Measurements from ENCODE around the gene SV2A.
"Not testable (repeated sequence)": the region's sequence is repeated elsewhere in the genome, so short reads cannot be mapped to it uniquely, and the experiment has no call there.

Gene SV2A, protein sequence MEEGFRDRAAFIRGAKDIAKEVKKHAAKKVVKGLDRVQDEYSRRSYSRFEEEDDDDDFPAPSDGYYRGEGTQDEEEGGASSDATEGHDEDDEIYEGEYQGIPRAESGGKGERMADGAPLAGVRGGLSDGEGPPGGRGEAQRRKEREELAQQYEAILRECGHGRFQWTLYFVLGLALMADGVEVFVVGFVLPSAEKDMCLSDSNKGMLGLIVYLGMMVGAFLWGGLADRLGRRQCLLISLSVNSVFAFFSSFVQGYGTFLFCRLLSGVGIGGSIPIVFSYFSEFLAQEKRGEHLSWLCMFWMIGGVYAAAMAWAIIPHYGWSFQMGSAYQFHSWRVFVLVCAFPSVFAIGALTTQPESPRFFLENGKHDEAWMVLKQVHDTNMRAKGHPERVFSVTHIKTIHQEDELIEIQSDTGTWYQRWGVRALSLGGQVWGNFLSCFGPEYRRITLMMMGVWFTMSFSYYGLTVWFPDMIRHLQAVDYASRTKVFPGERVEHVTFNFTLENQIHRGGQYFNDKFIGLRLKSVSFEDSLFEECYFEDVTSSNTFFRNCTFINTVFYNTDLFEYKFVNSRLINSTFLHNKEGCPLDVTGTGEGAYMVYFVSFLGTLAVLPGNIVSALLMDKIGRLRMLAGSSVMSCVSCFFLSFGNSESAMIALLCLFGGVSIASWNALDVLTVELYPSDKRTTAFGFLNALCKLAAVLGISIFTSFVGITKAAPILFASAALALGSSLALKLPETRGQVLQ

DNA sequence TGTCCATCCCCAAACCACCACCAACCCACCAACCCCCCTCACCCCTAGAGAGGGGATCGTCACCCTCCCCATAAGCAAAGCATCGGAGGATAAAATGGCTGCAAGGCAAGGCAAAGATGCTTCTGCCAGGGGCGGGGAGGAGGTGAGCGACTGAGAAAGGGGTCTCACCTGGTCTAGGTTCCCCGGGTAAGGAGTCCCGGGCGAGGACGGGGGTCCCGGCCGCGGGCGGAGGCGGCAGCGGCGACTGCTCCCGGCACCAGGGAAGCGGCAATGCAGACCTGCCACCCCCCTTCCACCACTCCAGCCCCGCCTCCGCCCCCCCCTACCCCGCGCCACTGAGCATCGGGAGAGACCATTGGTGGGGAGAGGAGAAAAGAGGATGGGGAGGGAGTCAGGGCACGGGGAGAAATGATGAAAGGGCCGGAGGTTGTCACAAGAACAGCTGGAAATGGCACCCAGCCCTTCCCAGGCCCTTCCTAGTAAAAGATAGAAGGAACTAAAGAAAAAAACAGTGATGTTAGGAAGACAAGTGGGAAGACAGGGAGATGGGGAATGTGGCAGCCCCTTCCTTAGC is at the start of gene SV2A:
Gene SV2A (minus strand): TSS at position 274 of the 574 bp plus-strand sequence. CDS start 4,004 bp downstream, outside the sequence.
- DNase-seq (ENCODE audit: low spot score) = peak; percentile 47

DNA sequence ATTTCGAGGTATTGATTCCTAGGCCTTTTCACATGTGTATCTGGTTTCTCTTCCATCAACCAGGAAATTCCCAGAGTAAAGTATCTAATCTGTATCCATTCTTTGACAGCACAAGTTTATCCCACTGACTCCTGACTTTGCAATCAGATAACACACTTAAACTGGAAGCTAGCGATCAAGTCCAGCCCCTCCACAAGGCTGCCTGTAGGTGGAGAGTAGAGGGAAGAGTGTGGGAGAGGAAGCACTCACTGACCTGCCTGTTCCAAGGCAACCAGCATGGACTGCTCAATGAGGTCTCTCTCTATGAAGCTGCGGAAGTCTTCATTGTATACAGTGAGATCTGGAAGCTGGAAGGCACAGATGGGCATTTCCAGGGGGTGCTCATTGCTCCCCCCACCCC is 49.4 kb upstream of the SV2A start:
- DNase-seq (ENCODE audit: low spot score) = no peak

DNA sequence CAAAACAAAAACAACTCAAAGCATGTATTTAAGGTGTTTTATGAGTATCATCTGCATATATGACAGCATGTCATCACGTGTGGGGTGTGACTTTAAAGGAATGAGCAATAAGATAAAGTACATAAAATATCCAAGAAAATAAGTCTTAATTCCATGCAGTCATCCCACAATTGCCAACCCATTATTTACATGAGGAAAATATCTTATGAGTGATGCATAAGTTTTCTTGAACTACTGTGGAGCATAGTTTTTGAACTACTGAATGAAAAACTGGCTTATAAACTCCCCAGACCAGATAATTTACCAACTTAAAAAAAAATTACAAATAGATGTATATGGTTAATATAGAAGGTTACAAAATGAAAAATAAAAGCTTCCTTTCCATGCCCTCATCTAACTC is 48.8 kb upstream of the SV2A start:
- DNase-seq (ENCODE audit: low spot score) = no peak

DNA sequence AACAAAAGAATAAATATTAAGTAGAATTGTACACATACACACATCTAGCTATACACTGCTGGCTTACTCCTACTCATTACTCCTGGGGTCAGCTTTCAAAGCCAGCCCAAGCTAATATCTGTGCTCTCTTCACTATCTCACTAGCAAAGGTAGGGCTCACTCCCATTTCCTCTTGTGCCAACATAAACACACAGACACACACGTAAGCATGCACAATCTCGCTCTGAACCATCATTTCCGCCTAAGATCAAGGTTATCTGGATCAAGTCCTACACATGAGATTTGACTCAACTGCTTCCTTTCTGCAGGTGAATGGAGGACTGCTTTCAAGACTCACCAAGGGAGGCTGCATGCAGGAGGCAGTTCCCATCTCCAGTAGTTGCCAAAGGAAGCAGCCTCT is 47.8 kb upstream of the SV2A start:
- no peak for DNase-seq (ENCODE audit: low spot score)

DNA sequence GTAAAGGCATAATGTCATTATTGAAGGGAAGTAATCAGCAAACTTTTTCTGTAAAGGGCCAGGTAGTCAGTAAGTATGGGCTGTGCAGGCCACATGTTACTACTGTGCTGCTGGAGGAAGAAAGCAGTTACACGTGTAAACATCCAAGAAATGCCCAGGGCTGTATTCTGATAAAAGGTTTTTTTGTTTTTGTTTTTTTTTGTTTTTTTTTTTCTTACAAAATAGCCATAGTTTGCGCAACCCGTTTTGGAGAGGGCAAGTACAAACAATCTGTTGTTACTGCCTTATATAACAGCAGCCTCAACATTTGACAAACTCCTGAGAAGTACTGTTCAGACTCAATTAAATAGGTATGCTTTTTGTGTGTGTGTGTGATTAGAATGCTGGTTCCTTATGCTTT is 45.7 kb upstream of the SV2A start:
- DNase-seq (ENCODE audit: low spot score) = no peak

DNA sequence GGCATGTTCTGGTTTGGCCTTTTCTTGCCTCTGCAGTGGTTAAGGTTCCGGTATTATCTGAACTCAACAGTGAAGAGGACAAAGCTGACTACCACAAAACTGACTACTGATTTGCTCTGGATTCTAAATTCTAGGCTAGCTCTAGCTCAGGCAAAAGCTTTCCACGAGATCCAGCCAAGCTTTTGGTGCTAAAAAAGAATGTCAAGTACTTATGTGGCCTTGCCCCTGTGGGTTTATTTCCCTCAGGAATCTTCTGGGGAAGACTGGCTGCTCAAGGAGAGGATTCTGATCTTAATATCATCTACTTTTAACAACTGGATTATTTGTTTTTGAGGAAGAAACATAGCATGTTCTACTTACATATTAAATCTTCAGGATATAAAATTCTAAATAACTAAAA is 45.1 kb upstream of the SV2A start:
- DNase-seq (ENCODE audit: low spot score) = no peak

DNA sequence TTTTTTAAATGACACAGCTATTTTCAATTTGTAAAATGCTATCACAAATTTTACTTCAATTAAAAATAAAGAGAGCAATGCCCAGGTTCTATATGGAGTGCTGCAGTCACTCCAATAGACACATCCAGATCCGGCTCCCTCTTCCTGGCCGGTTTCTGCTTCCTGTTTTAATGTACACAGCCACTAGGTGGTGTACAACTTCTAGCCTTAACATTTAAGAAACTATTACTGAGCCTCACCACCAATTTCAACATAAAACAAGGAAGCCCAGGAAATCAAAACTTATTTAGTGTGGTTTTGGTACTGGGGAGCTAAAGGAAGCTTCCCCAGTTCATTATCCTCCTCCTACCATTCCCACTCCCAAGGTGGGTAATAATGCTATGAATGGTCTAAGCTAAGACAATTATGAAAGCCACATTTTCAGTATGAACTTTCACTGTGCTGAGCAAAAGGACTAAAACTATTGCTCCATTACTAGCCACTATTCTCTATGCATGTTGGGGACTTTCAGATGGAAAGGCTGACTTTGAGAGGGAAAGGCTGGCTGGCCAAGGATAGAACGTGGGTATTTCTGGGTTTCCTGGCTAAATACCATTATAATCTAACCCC is 44.5 kb upstream of the SV2A start:
- peak; percentile 38 for DNase-seq (ENCODE audit: low spot score)

DNA sequence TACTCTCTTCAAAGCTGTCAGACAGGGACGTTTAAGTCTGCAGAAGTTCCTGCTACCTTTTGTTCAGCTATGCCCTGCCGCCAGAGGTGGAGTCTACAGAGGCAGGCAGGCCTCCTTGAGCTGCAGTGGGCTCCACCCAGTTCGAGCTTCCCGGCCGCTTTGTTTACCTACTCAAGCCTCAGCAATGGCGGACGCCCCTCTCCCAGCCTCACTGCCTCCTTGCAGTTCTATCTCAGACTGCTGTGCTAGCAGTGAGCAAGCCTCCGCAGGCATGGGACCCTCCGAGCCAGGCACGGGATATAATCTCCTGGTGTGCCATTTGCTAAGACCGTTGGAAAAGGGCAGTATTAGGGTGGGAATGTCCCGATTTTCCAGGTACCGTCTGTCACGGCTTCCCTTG is 39.9 kb upstream of the SV2A start:
- DNase-seq (ENCODE audit: low spot score) = not testable (repeated sequence)

DNA sequence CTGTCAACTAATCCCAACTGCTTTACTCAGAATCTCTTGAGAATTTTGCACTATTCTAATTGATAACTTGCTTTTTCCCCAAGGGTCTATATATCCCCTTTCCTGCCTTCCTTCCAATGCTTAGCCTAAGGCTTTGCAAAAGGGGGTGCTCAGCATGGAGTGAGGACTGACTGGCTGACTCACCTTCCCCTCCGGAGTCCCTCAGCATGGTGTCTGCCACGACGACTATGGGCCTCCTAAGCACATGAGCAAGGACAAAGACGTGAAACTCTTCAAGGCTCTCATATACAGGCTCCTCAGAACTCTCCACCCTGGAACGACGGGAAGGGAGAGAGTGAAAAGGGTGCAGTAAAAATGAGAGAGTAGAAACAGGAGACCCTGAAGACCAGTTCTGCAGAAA is 32.3 kb upstream of the SV2A start:
- no peak for DNase-seq (ENCODE audit: low spot score)

DNA sequence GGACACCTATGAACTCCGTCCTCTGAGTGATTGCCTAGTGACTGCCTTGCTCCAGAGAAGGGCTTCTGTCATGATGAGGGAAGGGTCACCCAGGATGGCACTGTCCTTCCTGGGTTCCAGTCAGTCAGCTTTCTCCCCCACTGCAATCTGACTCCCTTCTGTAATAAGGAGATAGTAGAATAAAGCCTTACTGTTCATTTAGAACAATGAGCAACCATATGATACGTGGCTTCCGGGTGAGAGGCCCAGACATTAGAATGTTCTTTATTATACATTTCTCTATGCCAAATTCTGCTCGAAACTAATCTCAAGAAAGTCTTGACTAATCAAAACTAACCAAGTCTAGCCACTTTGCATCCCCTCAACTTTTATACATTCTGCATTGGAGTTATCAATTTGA is 27.6 kb upstream of the SV2A start:
- no peak for DNase-seq (ENCODE audit: low spot score)

DNA sequence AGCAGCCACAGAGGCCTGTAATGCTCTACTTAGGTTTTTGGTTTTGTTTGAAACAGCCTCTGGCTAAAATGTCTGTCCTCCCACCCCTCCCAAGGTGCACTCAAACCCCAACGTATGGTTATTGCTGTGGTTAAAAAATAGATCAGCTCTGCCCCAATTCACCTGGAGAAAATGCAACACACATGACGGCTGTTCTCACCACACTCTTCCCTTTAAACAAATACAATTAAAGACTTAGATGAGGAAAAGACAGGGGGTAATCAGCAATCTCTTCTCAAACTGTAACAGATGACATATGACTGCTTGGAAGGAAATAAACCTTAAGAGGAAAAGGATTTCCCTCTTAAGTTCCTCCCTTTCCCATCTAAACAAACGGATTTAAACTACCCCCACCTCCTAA is 25.2 kb upstream of the SV2A start:
- DNase-seq (ENCODE audit: low spot score) = no peak

DNA sequence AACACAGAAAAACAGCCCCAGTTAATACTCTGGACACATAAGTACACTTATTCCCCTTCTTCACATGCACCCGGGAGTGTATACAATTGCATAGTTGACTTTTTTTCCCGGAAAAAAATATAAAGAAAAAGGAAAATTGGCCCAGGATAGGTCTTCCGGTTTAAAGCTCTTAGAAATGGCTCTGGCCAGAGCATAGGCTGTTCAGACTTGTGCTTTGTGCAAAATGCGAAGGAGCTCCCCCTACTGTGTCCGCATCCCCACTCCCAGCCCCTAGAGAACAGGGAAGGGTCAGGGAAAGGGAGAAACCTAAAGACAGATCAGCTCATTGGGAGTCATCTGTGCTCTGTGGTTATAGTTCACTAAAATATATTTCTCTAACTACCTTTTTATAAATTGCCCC is 24.6 kb upstream of the SV2A start:
- DNase-seq (ENCODE audit: low spot score) = peak; percentile 39

DNA sequence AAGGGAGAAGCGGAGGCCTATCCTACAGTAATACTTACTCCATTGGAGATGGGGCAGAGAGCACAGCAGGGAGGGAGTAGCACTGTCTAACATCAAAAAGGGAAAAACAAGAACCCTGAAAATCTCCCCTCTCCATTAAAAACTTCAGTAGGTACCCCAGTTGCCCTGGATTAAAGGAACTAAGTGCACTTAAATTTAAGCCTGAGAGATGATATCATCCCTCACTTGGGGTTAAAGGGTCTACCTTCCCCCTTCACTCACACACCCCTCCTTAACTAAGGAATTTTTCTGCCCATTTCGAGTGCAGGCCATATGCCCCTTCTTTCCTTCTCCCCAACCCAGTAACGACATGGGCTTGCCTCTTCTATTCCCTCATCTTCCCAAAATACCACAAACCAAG is 22.8 kb upstream of the SV2A start:
- no peak for DNase-seq (ENCODE audit: low spot score)

DNA sequence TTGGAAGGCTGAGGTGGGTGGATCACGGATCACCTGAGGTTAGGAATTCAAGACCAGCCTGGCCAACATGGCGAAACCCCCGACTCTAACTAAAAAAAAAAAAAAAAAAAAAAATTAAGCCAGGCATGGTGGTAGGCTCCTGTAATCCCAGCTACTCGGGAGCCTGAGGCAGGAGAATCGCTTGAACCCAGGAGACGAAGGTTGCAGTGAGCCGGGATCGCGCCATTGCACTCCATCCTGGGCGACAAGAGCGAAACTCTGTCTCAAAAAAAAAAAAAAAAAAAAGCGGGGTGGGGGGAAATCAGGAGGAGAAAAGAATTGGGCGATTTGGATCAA is 21.0 kb upstream of the SV2A start:
- DNase-seq (ENCODE audit: low spot score) = not testable (repeated sequence)

DNA sequence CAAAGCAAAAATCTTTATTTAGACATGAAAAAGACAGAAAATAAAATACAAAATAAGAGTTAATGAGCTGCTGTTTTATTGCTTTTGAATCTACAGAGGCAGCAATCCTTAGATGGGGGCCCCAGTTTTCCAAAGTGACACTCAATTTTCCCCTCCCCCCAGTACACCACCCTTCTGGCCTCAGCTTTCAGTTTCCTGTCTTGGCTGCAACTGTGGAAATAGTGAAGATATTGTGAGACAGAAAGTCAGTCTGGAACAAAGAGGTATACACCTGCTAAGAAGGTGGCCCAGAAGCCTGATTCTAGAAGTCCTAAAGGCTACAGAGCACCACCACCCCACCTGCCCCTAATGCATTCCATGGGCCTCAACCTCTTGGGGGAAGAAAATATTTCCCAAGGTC is 20.1 kb upstream of the SV2A start:
- no peak for DNase-seq (ENCODE audit: low spot score)

DNA sequence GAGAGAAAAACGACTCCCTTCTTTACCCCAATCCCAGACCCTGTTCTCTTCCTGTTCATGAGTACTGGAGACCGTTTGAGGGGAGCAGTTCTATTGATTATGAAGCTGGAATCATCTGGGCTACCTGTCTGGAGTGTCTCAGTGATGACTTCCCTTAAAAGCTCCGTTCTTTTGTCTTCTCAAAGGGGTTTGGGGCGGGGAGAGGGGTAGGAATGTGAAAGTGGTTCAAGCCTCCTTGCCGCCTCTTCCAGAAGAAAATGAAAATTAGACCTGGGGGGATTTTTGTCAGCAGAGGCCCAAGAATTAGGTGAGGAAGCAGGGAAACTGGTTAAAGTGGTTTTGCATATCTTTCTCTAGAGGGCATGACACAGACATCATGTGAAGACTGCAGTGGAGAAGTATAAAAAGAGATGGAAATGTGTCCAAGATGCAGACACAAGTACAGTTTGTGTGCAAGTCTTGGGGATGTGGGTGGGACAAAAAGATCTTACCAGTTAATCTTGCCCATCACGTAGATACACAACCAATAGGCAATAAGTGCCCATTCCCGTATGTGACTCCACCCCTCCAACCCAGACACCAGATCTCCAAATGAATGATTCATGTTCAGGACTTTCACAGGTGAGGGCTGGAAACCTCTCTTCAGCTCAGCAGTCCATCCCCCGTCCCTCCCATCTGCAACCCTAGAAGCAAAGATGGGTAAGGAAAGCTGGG is 19.5 kb upstream of the SV2A start:
- peak; percentile 37 for DNase-seq (ENCODE audit: low spot score)

DNA sequence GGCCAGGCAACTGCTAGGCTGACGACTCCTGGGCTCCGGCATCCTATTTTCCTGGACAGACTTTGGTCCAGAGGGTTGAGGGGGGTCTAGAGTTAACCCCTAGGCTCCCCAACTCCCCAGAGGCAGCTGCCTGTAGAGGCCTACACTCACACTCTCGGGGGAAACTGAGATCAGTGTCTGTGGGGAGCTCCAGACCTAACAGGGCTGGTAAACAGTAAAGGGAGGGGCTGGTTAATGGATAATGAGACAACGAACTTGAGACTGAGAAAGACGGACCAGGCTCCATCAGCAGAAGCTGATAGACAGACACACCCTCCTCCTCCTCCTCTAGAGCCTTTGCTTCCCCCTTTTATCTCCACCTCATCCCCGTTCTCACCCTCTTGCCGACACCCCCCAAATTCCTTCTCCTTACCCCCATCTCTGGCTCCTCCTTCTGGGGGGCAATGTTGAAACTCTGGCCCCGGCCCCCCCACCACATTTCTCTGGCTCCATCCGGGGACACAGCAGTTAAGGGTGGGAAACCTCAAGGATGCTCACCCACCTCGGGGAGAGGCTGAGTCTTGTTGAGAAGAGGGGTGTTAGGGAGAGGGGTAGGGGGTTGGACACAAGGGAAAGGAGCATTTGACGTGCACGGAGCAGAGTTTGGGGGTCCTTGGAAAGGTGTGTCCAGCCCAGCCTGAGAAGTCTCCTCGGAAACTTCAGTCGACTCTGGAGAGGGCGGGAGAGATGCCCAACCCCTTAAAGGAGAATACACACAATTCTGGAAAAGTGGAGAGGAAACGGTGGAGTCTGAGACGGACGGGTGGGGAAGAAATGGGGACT is 18.7 kb upstream of the SV2A start, which contains the start of gene MTMR11:
Gene MTMR11 (minus strand): TSS at position 710 of the 822 bp plus-strand sequence. CDS start 232 bp downstream, at position 478.
- DNase-seq (ENCODE audit: low spot score) = no peak

DNA sequence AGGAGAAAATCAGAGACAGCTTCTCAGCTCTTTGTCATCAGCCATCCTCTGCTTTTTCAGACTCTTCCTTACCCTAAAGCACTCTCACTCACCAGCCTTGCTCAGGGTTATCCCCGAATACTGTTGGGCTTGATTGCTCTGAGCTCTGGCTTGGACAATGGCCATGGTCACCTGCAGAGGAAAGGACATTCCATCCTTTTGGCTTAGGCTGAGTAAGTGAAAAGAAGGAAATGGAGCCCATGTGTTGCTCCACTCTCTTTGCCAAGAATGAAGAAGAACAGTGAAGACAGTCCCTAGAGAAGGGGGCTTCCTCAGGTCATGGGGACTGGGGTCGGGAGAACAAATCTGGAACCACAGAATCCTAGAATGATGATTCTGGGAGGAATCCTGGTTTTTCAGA is 16.7 kb upstream of the SV2A start:
- no peak for DNase-seq (ENCODE audit: low spot score)

DNA sequence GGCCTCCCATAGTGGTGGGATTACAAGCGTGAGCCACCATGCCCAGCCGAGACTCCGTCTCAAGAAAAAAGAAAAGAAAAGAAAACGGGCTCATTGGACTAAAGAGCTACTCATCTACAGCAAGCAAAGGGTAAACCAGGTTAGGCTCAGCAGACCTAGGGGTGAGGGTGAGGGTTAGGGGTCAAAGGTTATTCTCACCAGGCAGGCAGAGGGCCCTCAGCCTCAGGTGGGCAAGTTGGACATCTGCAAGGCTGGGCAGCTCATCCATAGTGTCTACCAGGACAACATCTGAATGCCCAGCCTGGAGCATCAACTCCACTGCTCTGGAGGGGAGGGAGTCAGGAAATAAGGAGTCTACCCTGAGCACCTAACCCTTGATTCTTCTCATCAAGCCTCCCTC is 15.6 kb upstream of the SV2A start:
- DNase-seq (ENCODE audit: low spot score) = no peak

DNA sequence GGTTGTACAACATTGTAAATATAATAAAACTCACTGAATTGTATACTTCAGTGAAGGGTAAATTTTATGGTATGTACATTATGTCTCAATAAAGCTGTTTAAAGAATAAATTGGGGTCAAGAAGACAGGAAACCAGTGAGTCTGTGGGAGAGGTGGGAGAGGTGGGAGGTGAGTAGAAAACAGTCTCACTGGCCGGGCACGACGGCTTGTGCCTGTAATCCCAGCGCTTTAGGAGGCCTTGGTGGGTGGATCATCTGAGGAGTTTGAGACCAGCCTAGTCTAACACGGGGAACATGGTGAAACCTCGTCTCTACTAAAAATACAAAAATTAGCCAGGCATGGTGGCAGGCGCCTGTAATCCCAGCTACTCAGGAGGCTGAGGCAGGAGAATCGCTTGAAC is 14.8 kb upstream of the SV2A start:
- DNase-seq (ENCODE audit: low spot score) = no peak

DNA sequence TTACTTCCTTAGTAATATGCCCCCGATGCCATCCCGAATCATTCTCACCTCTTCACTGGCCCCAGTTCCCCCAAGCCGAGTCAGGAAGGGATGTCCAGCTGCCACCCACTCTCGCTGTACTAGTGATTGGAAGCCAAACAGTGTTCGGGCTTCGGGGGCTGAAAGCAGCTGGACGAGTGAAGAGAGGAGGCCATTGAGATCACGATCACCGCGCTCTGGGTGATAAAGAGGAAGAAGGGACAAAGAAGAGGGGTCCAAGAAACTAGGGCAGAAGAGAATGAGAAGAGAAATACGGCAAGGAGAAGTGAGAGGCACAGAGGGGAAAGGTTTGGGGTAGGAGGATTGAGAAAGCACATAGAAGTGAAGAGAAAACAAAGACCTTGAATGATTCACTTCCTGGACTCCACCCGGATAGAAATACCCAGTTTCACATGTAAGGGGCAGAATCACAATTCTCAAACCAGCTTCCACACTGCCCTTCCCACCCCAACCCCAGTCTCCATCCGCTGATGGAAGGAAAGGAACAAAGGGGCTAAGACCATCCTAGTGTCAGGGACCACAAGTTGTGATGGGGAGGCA is 13.7 kb upstream of the SV2A start:
- no peak for DNase-seq (ENCODE audit: low spot score)
